SK-N-SH (cell line): ENCODE results near the gene RAF1.

Experiments
- CHD2 ChIP-seq: fragments of 150-350 bp; IDR thresholded peaks from 2 replicates; pipeline ENCODE4 v1.6.1; 2018; ENCODE audit warnings: low read length; ENCODE audit not compliant: partially characterized antibody
- CTCF ChIP-seq: fragments of 200-600 bp; sonication (generic); IDR thresholded peaks from 2 replicates; pipeline ENCODE4 v1.6.1; 2017; ENCODE audit warnings: antibody characterized with exemption, mild to moderate bottlenecking, moderate library complexity
- EP300 ChIP-seq, 2 experiments: IDR thresholded peaks; 2 replicates each; pipeline versions ENCODE4 v1.4.0 to v1.6.1; 2012; ENCODE audit warnings: borderline replicate concordance in 1 of 2, low read depth in 1 of 2, low read length in 1 of 2
- FOXJ3 ChIP-seq: sonication (generic); formaldehyde crosslinking; IDR thresholded peaks from 2 replicates; pipeline ENCODE4 v1.5.1; 2020; ENCODE audit warnings: mild to moderate bottlenecking, missing genetic modification reagents
- GABPA ChIP-seq: IDR thresholded peaks from 2 replicates; pipeline ENCODE4 v1.4.0; 2012; ENCODE audit warnings: low read depth, mild to moderate bottlenecking
- MXI1 ChIP-seq: IDR thresholded peaks from 2 replicates; pipeline ENCODE4 v1.6.1; 2012; ENCODE audit warnings: mild to moderate bottlenecking, low read depth, low read length, improper control_type of control experiment
- POLR2AphosphoS5 ChIP-seq: IDR thresholded peaks from 2 replicates; pipeline ENCODE4 v1.6.1; 2012; ENCODE audit warnings: low read depth, low read length
- RCOR1 ChIP-seq: fragments of 150-350 bp; IDR thresholded peaks from 2 replicates; pipeline ENCODE4 v1.6.1; 2017; ENCODE audit warnings: antibody characterized with exemption, low read length
- REST ChIP-seq: IDR thresholded peaks from 2 replicates; pipeline ENCODE4 v1.6.1; 2012; ENCODE audit warnings: mild to moderate bottlenecking, low read depth, low read length, moderate library complexity
- TCF12 ChIP-seq: IDR thresholded peaks from 2 replicates; pipeline ENCODE4 v1.4.0; 2012
- USF1 ChIP-seq: IDR thresholded peaks from 2 replicates; pipeline ENCODE4 v1.4.0; 2012; ENCODE audit warnings: low read depth, borderline replicate concordance

- no peak for TF ChIP-seq CTCF
- no peak for TF ChIP-seq TCF12
- TF ChIP-seq MXI1 = no peak
- TF ChIP-seq CHD2 = no peak
- TF ChIP-seq POLR2AphosphoS5 = no peak
- TF ChIP-seq EP300 (IDR thresholded peaks at IDR 0.05; ENCODE audit: borderline replicate concordance in 1 of 2, low read depth in 1 of 2, low read length in 1 of 2) = no peak
- no peak for TF ChIP-seq RCOR1
- TF ChIP-seq REST = no peak
- no peak for TF ChIP-seq FOXJ3 (CRISPR knock-in tag)
- TF ChIP-seq USF1 = no peak
- no peak for TF ChIP-seq GABPA
Measured at GRCh38 chr3:12643724-12644123, 20.2 kb downstream of the RAF1 start.
